HCT116 (cell line): ENCODE measurements around the gene HERC3. TPM values are rescaled to one million over a fixed set of nuclear protein-coding genes. Genes with fewer than 3 reads are reported as not detected.

ENCODE experiments used
- ATAC-seq: fragments of 200-7000 bp; cut with Tn5 transposase; 2 replicates; pipeline ENCODE4 v1.9.1; 2020; ENCODE audit warnings: mild to moderate bottlenecking, moderate library complexity
- BruUV-seq: library from RNA; stranded (reverse); fragments of 400-500 nt; replicated peaks from 2 replicates; lab custom pipeline; 2021; lab: Mats Ljungman, UMichigan
- CTCF ChIA-PET: fragments of 300-600 bp; sonication (Branson Sonifier 250); formaldehyde crosslinking; loops from one replicate; lab custom pipeline; 2021; ENCODE audit warnings: antibody characterized with exemption; lab: Charles Lee
- POLR2A ChIA-PET: fragments of 300-600, 350-600 bp; sonication (Branson Sonifier 250); formaldehyde crosslinking; loops from one replicate; lab custom pipeline; 2021; ENCODE audit warnings: antibody characterized with exemption; lab: Charles Lee
- RAD21 ChIA-PET, 2 experiments: fragments of 300-600 bp; sonication (Branson Sonifier 250); formaldehyde crosslinking; loops; one replicate each; lab custom pipeline; 2023; ENCODE audit warnings: low total read pairs in 2 of 2; ENCODE audit not compliant: uncharacterized antibody in 2 of 2, unreplicated experiment in 2 of 2, low non-redundant PET in 1 of 2; lab: Charles Lee
- DNase-seq: peaks from one replicate; pipeline ENCODE4 v3.0.0-alpha.2; 2010; ENCODE audit warnings: low read depth, low spot score
- H2AFZ ChIP-seq: fragments of 200-600 bp; shearing (Covaris generic), sonication (generic); 2 replicates; pipeline ENCODE4 v1.6.1; 2017; ENCODE audit warnings: low read depth, mixed run types, mixed read lengths, antibody characterized with exemption, low read length; ENCODE audit not compliant: poor library complexity, severe bottlenecking
- H3K27ac ChIP-seq: 2 replicates; pipeline ENCODE4 v1.5.1; 2012; ENCODE audit warnings: low read depth, low read length
- H3K27me3 ChIP-seq: fragments of 200-600 bp; sonication (generic); 2 replicates; pipeline ENCODE4 v1.6.1; 2016; ENCODE audit warnings: mixed run types, low read length, mixed read lengths; ENCODE audit not compliant: insufficient read depth
- H3K36me3 ChIP-seq, 2 experiments: fragments of 200-500 bp in 1 of 2; fragments of 200-600 bp in 1 of 2; sonication (Bioruptor generic) in 1 of 2; sonication (generic) in 1 of 2; 2 replicates each; pipeline versions ENCODE4 v1.5.1 to v1.6.1; 2014 to 2016; ENCODE audit warnings: low read length in 2 of 2, inconsistent platforms in 1 of 2, mixed read lengths in 1 of 2, mixed run types in 1 of 2; ENCODE audit not compliant: insufficient read depth in 2 of 2, control insufficient read depth in 1 of 2
- H3K4me1 ChIP-seq, 2 experiments: fragments of 200-600 bp in 1 of 2; sonication (generic) in 1 of 2; 2 replicates each; pipeline versions ENCODE4 v1.5.1 to v1.6.1; 2012 to 2017; ENCODE audit warnings: low read length in 2 of 2, inconsistent platforms in 1 of 2, mild to moderate bottlenecking in 1 of 2, mixed read lengths in 1 of 2, mixed run types in 1 of 2, moderate library complexity in 1 of 2; ENCODE audit not compliant: insufficient read depth in 2 of 2, control insufficient read depth in 1 of 2
- H3K4me2 ChIP-seq: fragments of 200-600 bp; sonication (generic); 2 replicates; pipeline ENCODE4 v1.6.1; 2017; ENCODE audit warnings: mixed run types, low read length, mixed read lengths
- H3K4me3 ChIP-seq, 2 experiments: fragments of 200-600 bp in 1 of 2; sonication (generic) in 1 of 2; replicated peaks in 1 of 2; 2 replicates each; pipeline ENCODE4 v1.5.1; 2011 to 2016; ENCODE audit warnings: low read length in 2 of 2, control low read depth in 1 of 2, low read depth in 1 of 2, mild to moderate bottlenecking in 1 of 2, mixed read lengths in 1 of 2, mixed run types in 1 of 2
- H3K79me2 ChIP-seq: fragments of 200-600 bp; sonication (generic); 2 replicates; pipeline ENCODE4 v1.6.1; 2017; ENCODE audit warnings: mild to moderate bottlenecking, mixed run types, low read length, moderate library complexity, mixed read lengths; ENCODE audit not compliant: insufficient read depth
- H3K9ac ChIP-seq: fragments of 200-600 bp; sonication (generic); 2 replicates; pipeline ENCODE4 v1.6.1; 2016; ENCODE audit warnings: low read length, mixed read lengths
- H3K9me2 ChIP-seq: fragments of 200-600 bp; sonication (generic), shearing (Covaris generic); 2 replicates; pipeline ENCODE4 v1.6.1; 2017; ENCODE audit warnings: mixed run types, mild to moderate bottlenecking, moderate library complexity; ENCODE audit not compliant: insufficient read depth
- H3K9me3 ChIP-seq, 2 experiments: fragments of 200-500 bp in 1 of 2; fragments of 200-600 bp in 1 of 2; sonication (Bioruptor generic) in 1 of 2; sonication (generic) in 1 of 2; 2 replicates each; pipeline ENCODE4 v1.6.1; 2014 to 2017; ENCODE audit warnings: low read length in 2 of 2, mixed read lengths in 2 of 2, inconsistent platforms in 1 of 2, low read depth in 1 of 2, mild to moderate bottlenecking in 1 of 2, mixed run types in 1 of 2, moderate library complexity in 1 of 2; ENCODE audit not compliant: control insufficient read depth in 1 of 2, insufficient read depth in 1 of 2
- H4K20me1 ChIP-seq: fragments of 200-600 bp; sonication (generic), shearing (Covaris generic); 2 replicates; pipeline ENCODE4 v1.6.1; 2017; ENCODE audit warnings: mixed run types, mild to moderate bottlenecking, moderate library complexity; ENCODE audit not compliant: insufficient read depth
- ATF3 ChIP-seq: IDR thresholded peaks from 2 replicates; pipeline ENCODE4 v1.6.1; 2012
- CBX3 ChIP-seq: IDR thresholded peaks from 2 replicates; pipeline ENCODE4 v1.6.1; 2012; ENCODE audit warnings: low read depth
- CTCF ChIP-seq, 3 experiments: fragments of 200-600 bp in 1 of 3; sonication (generic) in 1 of 3; IDR thresholded peaks in 2 of 3; conservative IDR thresholded peaks in 1 of 3; 2 replicates each; pipeline ENCODE4 v1.5.1; 2012 to 2017; ENCODE audit warnings: low read depth in 2 of 3, low read length in 2 of 3, antibody characterized with exemption in 1 of 3, borderline replicate concordance in 1 of 3, control low read depth in 1 of 3, mild to moderate bottlenecking in 1 of 3, mixed read lengths in 1 of 3, mixed run types in 1 of 3, moderate library complexity in 1 of 3; ENCODE audit not compliant: insufficient read depth in 1 of 3
- ELF1 ChIP-seq: IDR thresholded peaks from 2 replicates; pipeline ENCODE4 v1.6.1; 2012; ENCODE audit warnings: low read depth, borderline replicate concordance
- EZH2 ChIP-seq: fragments of 200-600 bp; sonication (generic); IDR thresholded peaks from 2 replicates; pipeline ENCODE4 v1.6.1; 2017; ENCODE audit warnings: antibody characterized with exemption, mixed run types
- EZH2phosphoT487 ChIP-seq: fragments of 200-600 bp; IDR thresholded peaks from 2 replicates; pipeline ENCODE4 v1.6.1; 2018; ENCODE audit warnings: antibody characterized with exemption, borderline replicate concordance
- FOSL1 ChIP-seq: IDR thresholded peaks from 2 replicates; pipeline ENCODE4 v1.6.1; 2012; ENCODE audit warnings: low read depth
- JUND ChIP-seq: IDR thresholded peaks from 2 replicates; pipeline ENCODE4 v1.6.1; 2012
- MAX ChIP-seq: IDR thresholded peaks from 2 replicates; pipeline ENCODE4 v1.6.1; 2012
- POLR2A ChIP-seq: IDR thresholded peaks from 2 replicates; pipeline ENCODE4 v1.7.0; 2011; ENCODE audit warnings: borderline replicate concordance; ENCODE audit not compliant: insufficient read depth, insufficient read length; ENCODE audit errors: extremely low read depth
- POLR2AphosphoS5 ChIP-seq: IDR thresholded peaks from 2 replicates; pipeline ENCODE4 v1.6.1; 2011; ENCODE audit warnings: mild to moderate bottlenecking, low read depth, low read length, moderate library complexity
- RAD21 ChIP-seq: IDR thresholded peaks from 2 replicates; pipeline ENCODE4 v1.6.1; 2012; ENCODE audit warnings: low read depth, mild to moderate bottlenecking
- SP1 ChIP-seq: IDR thresholded peaks from 2 replicates; pipeline ENCODE4 v1.6.1; 2012; ENCODE audit warnings: low read depth
- SRF ChIP-seq: IDR thresholded peaks from 2 replicates; pipeline ENCODE4 v1.6.1; 2012; ENCODE audit warnings: low read depth
- YY1 ChIP-seq: IDR thresholded peaks from 2 replicates; pipeline ENCODE4 v1.6.1; 2011; ENCODE audit warnings: low read length, low read depth, moderate library complexity, mild to moderate bottlenecking; ENCODE audit not compliant: insufficient replicate concordance; ENCODE audit errors: extremely low read depth
- ZFX ChIP-seq: fragments of 450-650 bp; IDR thresholded peaks from 2 replicates; pipeline ENCODE4 v1.6.1; 2017
- intact Hi-C: fragments of 100-400 bp; cut with micrococcal nuclease; formaldehyde crosslinking; loops from 2 replicates; pipeline ENCODE4 v1.10.0; 2022
- total RNA-seq: library from RNA; stranded (reverse); gene quantifications from one replicate; pipeline ENCODE4 v1.2.1, GENCODE V29; 2021; ENCODE audit not compliant: unreplicated experiment
- TF ChIP-seq, protein P1 (sequence below): IDR thresholded peaks from 2 replicates; pipeline ENCODE4 v1.6.1; 2012; ENCODE audit warnings: low read depth

HERC3 gene
- total RNA-seq, 1 experiment from 2014 or later = 10.8 TPM

DNA sequence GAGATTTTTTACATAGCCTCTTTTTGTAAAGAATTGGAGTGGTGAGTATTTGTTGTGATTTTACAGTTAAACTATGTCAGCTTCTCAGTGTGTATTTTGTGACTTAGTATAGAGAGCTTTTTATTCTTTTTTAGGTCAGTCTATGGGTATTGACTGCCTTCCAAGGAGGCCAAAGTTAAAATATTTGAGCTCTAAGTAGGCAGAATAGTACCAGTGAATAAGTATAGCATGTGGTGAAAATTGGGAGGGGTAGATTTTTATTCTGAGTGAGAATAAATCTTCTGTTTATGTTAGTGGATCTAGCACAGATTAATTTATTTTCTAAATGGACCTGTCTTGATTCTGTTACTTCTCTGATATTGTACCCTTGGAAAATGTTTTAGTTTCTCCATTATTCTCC lies 37.5 kb downstream of the HERC3 start:
- no peak overlapping the region for H3K27ac ChIP-seq
- H3K4me2 ChIP-seq = no peak overlapping the region
- POLR2A ChIA-PET = no interaction called here
- no peaks in the 10 kb centered on the region; a peak in 1 of 4 replicates for H3K4me1 ChIP-seq
- CTCF ChIA-PET = no interaction called here
- no peaks in the 10 kb centered on the region for H3K9me3 ChIP-seq
- H3K79me2 ChIP-seq = no peaks in the 10 kb centered on the region
- H4K20me1 ChIP-seq = no peaks in the 10 kb centered on the region
- RAD21 ChIA-PET = no interaction called here
- no peak overlapping the region for H3K4me3 ChIP-seq
- no peaks in the 10 kb centered on the region for H3K9me2 ChIP-seq
- H3K9ac ChIP-seq = no peak overlapping the region
- H3K27me3 ChIP-seq = no peaks in the 10 kb centered on the region
- H3K36me3 ChIP-seq = no peaks in the 10 kb centered on the region
- no peak for DNase-seq
- no peak for ATAC-seq
- intact Hi-C loops = no loop called here
- TF ChIP-seq FOSL1 = no peak
- TF ChIP-seq RAD21 = no peak
- TF ChIP-seq MAX = no peak
- no peak for TF ChIP-seq ZFX
- no peak for TF ChIP-seq POLR2AphosphoS5
- TF ChIP-seq EZH2phosphoT487 = no peak
- no peak for TF ChIP-seq EZH2
- TF ChIP-seq CTCF (IDR thresholded peaks at IDR 0.05 in 2 of 3, conservative IDR thresholded peaks at IDR 0.05 in 1 of 3; ENCODE audit: borderline replicate concordance in 1 of 3, insufficient read depth in 1 of 3, low read depth in 2 of 3, low read length in 2 of 3) = no peak
- no peak for TF ChIP-seq SRF
- no peak for TF ChIP-seq POLR2A
- TF ChIP-seq ATF3 = no peak
- TF ChIP-seq, protein P1, sequence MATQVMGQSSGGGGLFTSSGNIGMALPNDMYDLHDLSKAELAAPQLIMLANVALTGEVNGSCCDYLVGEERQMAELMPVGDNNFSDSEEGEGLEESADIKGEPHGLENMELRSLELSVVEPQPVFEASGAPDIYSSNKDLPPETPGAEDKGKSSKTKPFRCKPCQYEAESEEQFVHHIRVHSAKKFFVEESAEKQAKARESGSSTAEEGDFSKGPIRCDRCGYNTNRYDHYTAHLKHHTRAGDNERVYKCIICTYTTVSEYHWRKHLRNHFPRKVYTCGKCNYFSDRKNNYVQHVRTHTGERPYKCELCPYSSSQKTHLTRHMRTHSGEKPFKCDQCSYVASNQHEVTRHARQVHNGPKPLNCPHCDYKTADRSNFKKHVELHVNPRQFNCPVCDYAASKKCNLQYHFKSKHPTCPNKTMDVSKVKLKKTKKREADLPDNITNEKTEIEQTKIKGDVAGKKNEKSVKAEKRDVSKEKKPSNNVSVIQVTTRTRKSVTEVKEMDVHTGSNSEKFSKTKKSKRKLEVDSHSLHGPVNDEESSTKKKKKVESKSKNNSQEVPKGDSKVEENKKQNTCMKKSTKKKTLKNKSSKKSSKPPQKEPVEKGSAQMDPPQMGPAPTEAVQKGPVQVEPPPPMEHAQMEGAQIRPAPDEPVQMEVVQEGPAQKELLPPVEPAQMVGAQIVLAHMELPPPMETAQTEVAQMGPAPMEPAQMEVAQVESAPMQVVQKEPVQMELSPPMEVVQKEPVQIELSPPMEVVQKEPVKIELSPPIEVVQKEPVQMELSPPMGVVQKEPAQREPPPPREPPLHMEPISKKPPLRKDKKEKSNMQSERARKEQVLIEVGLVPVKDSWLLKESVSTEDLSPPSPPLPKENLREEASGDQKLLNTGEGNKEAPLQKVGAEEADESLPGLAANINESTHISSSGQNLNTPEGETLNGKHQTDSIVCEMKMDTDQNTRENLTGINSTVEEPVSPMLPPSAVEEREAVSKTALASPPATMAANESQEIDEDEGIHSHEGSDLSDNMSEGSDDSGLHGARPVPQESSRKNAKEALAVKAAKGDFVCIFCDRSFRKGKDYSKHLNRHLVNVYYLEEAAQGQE = no peak
- TF ChIP-seq SP1 = no peak
- no peak for TF ChIP-seq CBX3
- TF ChIP-seq YY1 = no peak
- TF ChIP-seq JUND = no peak
- TF ChIP-seq ELF1 = no peak
- no TSS peak for BruUV-seq
- no peak overlapping the region for H2AFZ ChIP-seq
